ENCODE measurements around the gene DNAJC21.

DNA sequence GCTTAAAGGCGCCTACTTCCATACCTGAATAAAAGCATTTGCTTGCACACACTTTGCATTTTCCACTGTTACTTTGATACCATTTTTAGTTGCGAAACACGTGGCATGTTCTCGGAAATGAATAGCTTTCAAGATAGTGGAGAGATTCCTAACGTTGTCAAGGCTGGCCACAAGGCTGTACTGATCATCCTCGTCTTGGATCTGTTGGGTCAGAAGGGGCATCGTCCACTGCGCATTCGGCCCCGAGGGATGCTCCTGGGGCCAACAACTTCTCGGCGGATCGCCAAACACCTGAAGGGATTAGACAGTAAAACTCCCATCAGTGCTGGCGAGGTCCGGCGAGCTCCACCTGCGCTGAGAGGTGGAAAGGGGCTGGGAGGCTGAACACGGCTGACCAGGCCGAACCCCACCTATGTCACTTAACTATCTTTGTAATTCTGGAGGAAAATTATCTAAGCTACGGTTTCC lies 14.7 kb upstream of the DNAJC21 start:
- TF ChIP-seq, protein P1, sequence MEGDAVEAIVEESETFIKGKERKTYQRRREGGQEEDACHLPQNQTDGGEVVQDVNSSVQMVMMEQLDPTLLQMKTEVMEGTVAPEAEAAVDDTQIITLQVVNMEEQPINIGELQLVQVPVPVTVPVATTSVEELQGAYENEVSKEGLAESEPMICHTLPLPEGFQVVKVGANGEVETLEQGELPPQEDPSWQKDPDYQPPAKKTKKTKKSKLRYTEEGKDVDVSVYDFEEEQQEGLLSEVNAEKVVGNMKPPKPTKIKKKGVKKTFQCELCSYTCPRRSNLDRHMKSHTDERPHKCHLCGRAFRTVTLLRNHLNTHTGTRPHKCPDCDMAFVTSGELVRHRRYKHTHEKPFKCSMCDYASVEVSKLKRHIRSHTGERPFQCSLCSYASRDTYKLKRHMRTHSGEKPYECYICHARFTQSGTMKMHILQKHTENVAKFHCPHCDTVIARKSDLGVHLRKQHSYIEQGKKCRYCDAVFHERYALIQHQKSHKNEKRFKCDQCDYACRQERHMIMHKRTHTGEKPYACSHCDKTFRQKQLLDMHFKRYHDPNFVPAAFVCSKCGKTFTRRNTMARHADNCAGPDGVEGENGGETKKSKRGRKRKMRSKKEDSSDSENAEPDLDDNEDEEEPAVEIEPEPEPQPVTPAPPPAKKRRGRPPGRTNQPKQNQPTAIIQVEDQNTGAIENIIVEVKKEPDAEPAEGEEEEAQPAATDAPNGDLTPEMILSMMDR (IDR thresholded peaks at IDR 0.05), result no peak
- TF ChIP-seq POLR2A (IDR thresholded peaks at IDR 0.05) (no peak), POLR2AphosphoS5 (IDR thresholded peaks at IDR 0.05) (no peak)
